Stimulated activated naive CD8-positive, alpha-beta T cell treated with anti-CD3 and anti-CD28 coated beads, Interleukin-15, Interleukin-2, amounts not matched to agents 100 ng/mL and 50 ng/mL, for 24 hours (primary cell): ENCODE data around the gene IFNGR2.
"Not testable (repeated sequence)": the region's sequence is repeated elsewhere in the genome, so short reads cannot be mapped to it uniquely, and the experiment has no call there.

Experiments
- H3K27ac Mint-ChIP-seq: one replicate; pipeline ENCODE4 v1.8.0; 2021; ENCODE audit warnings: mild to moderate bottlenecking, mixed read lengths
- H3K27me3 Mint-ChIP-seq: one replicate; pipeline ENCODE4 v1.8.0; 2021; ENCODE audit warnings: mixed read lengths
- H3K36me3 Mint-ChIP-seq: one replicate; pipeline ENCODE4 v1.8.0; 2021; ENCODE audit warnings: low read depth, mixed read lengths
- H3K4me1 Mint-ChIP-seq: one replicate; pipeline ENCODE4 v1.8.0; 2021; ENCODE audit warnings: low read depth, mixed read lengths
- H3K4me3 Mint-ChIP-seq: one replicate; pipeline ENCODE4 v1.8.0; 2021; ENCODE audit warnings: mild to moderate bottlenecking, mixed read lengths
- H3K9me3 Mint-ChIP-seq: one replicate; pipeline ENCODE4 v1.8.0; 2021; ENCODE audit warnings: mixed read lengths

Gene IFNGR2

DNA sequence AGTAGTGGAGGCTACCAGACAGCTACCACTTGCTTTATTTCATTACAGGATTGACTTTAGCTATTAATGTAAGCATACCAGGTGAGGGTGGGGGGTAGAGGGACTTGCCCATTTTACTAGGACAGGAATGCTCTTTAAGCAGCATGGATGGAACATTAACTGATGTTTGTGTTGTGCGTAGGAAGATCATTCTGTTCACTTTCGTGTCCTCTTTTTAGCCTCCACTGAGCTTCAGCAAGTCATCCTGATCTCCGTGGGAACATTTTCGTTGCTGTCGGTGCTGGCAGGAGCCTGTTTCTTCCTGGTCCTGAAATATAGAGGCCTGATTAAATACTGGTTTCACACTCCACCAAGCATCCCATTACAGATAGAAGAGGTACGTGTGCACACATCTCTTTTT is 29.3 kb downstream of the IFNGR2 start:
- Mint-ChIP-seq H3K9me3 (no peaks in the 10 kb centered on the region), H3K4me3 (no peak overlapping the region), H3K4me1 (peaks cover 33% of the 10 kb centered on the region), H3K36me3 (peaks cover 51% of the 10 kb centered on the region), H3K27me3 (no peaks in the 10 kb centered on the region), H3K27ac (no peak overlapping the region)

DNA sequence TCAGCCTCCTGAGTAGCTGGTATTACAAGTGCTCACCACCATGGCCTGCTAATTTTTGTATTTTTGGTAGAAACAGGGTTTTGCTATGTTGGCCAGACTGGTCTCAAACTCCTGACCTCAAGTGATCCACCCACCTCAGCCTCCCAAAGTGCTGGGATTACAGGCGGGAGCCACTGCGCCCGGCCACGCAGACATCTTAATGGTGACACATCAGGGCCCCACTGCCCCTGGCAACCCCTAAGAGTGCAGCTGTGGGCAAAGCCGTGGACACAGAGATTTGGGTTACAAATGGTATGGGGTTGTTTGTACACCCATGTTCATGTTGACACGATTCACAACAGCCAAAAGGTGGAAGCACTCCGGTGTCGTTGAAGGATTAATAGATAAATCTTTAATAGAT is 29.8 kb downstream of the IFNGR2 start:
- Mint-ChIP-seq H3K36me3 (peaks cover 55% of the 10 kb centered on the region), H3K4me3 (no peak overlapping the region), H3K27me3 (no peaks in the 10 kb centered on the region), H3K4me1 (peaks cover 33% of the 10 kb centered on the region), H3K27ac (peak overlapping the region; percentile 76), H3K9me3 (no peaks in the 10 kb centered on the region)

DNA sequence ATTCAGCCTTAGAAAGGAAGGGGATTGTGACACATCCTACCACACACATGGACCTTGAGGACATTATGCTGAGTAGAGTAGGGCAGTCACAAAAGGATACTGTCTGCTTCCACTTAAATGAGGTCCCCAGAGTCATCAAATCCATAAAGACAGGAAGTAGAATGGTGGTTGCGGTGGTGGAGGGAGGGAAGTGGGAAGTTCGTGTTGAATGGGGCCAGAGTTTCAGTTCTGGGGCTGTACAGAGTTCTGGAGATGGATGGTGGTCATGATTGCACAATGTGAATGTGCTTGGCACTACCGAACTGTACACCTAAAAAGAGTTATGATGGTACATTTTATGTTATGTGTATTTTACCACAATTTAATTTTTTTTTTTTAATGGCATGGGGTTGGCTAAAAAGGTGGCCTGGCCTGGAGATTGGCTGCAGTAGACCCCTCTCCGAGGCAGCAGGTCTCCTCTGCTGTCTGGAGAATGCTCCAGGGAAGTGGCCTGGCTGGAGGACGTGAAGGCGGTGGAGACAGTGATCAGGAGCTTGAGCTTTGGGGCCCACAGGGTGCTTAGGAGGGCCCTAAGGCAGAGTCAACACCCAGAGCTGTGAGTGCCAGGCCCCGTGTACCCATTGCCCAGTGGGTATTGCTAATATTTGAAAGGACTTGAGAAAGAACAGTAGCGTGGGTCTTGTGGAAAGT is 30.4 kb downstream of the IFNGR2 start:
- peaks cover 33% of the 10 kb centered on the region for H3K4me1 Mint-ChIP-seq
- H3K9me3 Mint-ChIP-seq = no peaks in the 10 kb centered on the region
- peak overlapping the region; percentile 76 for H3K27ac Mint-ChIP-seq
- H3K27me3 Mint-ChIP-seq = no peaks in the 10 kb centered on the region
- H3K4me3 Mint-ChIP-seq = no peak overlapping the region
- H3K36me3 Mint-ChIP-seq = peaks cover 57% of the 10 kb centered on the region

DNA sequence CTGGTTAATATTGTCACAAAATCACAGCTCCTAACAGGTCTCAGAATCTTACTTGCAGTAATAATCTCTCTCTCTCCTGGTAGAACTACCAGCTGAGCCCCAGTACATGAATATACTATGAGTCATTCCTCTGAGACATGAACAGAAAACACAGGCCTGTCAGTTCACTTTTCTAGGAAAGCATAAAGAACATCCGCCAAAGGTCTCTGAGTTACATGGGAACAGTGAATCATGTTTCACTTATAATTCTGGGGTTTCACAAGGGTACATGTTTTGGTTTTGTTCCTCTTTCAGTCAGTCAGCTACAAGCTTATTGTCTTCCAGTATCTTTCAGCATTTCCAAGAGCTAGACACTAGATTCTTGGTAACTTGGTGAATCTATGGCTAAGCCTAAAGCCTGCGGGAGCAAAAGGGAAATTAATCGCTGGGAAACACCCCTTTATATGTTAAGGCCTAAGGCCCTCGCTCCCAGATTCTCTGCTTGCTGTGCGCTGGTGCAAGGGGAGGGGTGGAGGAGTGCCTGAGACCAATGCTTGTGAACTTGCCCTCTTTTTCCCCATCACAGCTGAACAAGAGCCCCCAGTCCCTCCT is 31.7 kb downstream of the IFNGR2 start:
- H3K27me3 Mint-ChIP-seq = no peaks in the 10 kb centered on the region
- H3K36me3 Mint-ChIP-seq = peaks cover 62% of the 10 kb centered on the region
- H3K9me3 Mint-ChIP-seq = no peaks in the 10 kb centered on the region
- H3K4me1 Mint-ChIP-seq = peaks cover 33% of the 10 kb centered on the region
- peak overlapping the region; percentile 86 for H3K27ac Mint-ChIP-seq
- peak overlapping the region; percentile 21 for H3K4me3 Mint-ChIP-seq

DNA sequence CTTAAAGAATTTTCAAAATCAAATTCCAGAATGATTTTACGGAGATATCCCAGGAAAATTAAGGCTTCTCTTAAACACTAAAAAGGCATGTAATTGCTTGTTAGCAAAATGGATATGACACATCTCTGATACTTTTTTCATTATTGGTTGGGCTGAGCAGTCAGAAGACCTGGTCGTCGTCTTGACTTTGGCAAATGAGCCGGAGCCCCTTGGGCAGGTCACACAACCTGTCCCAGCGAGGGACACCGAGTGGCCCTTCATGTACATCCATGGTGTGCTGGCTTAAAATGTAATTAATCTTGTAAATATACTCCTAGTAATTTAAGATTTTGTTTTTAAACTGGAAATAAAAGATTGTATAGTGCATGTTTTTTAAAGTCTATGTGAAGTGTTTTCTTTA is 33.9 kb downstream of the IFNGR2 start:
- Mint-ChIP-seq H3K27ac (no peak overlapping the region), H3K36me3 (peaks cover 51% of the 10 kb centered on the region), H3K27me3 (no peaks in the 10 kb centered on the region), H3K4me3 (no peak overlapping the region), H3K4me1 (peaks cover 36% of the 10 kb centered on the region), H3K9me3 (no peaks in the 10 kb centered on the region)

DNA sequence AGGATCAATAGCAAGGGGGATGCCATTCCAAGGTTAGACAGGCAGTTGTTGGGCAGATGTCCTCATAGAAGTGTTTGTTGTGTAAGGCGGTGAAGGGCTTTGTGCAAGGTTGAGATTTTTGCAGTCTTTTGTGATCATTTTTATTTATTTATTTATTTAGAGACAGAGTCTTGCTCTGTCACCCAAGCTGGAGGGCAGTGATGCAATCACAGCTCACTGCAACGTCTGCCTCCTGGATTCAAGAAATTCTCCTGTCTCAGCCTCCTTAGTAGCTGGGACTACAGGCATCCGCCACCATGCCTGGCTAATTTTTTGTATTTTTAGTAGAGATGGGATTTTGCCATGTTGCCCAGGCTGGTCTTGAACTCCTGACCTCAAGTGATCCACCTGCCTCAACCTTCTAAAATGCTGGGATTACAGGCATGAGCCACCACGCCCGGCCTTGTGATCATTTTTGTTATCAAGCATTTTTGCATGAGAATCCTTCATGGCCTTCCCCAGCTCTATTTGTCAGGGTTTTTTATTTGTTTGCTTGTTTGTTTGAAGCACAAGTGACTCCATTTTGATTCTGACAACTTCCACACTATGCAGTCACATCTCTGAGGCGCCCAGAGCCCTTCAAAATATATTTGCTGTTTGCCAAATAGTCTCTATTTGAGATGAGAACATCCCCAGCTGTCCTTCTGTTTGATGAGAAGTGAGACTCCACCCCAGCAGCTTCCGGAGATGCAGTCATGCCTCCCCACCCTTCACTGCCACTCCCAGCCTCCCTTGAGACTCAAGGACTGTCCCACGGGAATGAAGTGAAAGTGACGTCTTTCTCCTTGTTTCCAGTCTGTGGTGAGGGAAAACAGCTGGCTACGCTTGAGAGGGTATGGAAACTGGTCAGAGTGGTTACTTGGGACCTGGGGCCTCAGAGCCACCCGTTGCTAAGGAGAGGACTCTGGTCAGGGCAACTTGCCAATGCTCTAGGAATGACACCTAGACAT is 38.6 kb downstream of the IFNGR2 start:
- H3K27ac Mint-ChIP-seq = no peak overlapping the region
- H3K9me3 Mint-ChIP-seq = no peaks in the 10 kb centered on the region
- H3K36me3 Mint-ChIP-seq = peaks cover 18% of the 10 kb centered on the region
- peaks cover 19% of the 10 kb centered on the region for H3K4me1 Mint-ChIP-seq
- H3K4me3 Mint-ChIP-seq = no peak overlapping the region
- no peaks in the 10 kb centered on the region for H3K27me3 Mint-ChIP-seq

DNA sequence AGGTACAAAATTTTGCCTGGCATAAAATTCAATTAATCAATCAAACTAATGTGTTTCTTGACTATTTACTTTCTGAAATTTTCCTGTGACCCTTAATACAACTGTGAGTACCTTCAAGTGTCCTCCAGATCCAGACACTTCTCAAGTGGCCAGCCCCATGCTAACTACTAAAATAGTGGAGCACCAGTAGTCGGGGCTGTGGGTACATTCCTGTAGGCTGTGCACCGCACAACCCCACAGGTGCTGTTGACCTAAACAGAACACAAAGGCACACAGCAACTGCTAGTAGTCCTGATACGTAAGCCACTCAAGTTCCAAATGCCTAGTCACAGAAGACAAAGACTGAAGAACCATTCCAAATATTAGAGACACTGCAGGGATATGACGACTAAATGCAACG is 40.0 kb downstream of the IFNGR2 start:
- H3K36me3 Mint-ChIP-seq = peaks cover 5% of the 10 kb centered on the region
- no peak overlapping the region for H3K4me3 Mint-ChIP-seq
- H3K9me3 Mint-ChIP-seq = no peaks in the 10 kb centered on the region
- no peaks in the 10 kb centered on the region for H3K27me3 Mint-ChIP-seq
- H3K4me1 Mint-ChIP-seq = peaks cover 19% of the 10 kb centered on the region
- no peak overlapping the region for H3K27ac Mint-ChIP-seq

DNA sequence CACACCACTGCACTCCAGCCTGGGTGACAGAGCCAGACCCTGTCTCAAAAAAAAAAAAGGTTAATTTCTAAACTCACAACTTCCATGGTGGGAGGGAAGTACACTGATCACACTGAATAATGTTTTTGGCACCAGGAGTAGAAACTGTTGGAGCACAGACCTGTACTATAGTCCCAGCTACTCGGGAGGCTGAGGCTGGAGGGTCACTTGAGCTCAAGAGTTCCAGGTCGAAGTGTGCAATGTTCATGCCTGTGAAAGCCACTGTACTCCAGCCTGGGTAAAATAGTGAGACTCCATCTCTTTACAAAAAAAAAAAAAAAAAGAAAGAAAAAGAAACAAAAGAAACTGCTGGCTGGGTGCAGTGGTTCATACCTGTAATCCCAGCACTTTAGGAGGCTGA is 41.3 kb downstream of the IFNGR2 start:
- H3K27me3 Mint-ChIP-seq = no peaks in the 10 kb centered on the region
- H3K4me1 Mint-ChIP-seq = peaks cover 19% of the 10 kb centered on the region
- no peaks in the 10 kb centered on the region for H3K36me3 Mint-ChIP-seq
- H3K4me3 Mint-ChIP-seq = no peak overlapping the region
- H3K9me3 Mint-ChIP-seq = no peaks in the 10 kb centered on the region
- H3K27ac Mint-ChIP-seq = no peak overlapping the region

DNA sequence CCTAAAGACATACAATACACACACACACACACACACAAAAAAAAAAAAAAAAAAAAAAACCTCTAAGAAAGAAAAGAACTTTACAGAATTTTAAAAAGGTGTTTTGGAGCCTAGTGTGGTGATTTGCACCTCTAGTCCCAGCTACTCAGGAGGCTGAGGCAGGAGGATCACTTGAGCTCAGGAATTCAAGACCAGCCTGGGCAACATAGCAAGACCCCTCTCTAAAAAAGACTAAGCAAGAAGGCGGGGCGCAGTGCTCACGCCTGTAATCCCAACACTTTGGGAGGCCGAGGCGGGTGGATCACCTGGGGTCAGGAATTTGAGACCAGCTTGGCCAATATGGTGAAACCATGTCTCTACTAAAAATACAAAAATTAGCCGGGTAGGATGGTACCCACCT is 43.4 kb downstream of the IFNGR2 start:
- not testable (repeated sequence) for H3K27me3 Mint-ChIP-seq, H3K4me3 Mint-ChIP-seq, H3K27ac Mint-ChIP-seq, H3K9me3 Mint-ChIP-seq, H3K36me3 Mint-ChIP-seq
- peaks cover 19% of the 10 kb centered on the region for H3K4me1 Mint-ChIP-seq

DNA sequence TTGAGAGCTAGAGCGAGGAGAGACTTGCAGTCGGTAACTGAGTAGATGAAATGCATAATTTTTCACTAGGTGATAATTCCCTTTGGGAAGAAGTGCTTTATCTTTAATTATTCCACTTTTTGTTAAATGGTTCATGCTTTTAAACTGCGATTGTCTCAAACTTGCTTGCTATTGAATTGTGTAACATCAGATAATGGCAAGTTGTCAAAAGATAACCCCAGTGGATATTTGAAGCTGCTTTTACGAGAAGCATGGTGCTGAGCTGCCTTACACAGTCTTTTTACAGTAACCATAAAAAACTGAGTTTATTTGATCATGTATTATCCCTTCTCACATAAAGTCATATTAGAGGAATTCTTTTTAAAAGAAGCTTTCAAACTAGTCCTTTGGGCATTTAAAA is 46.4 kb downstream of the IFNGR2 start:
- no peaks in the 10 kb centered on the region for H3K9me3 Mint-ChIP-seq
- peaks cover 8% of the 10 kb centered on the region for H3K4me1 Mint-ChIP-seq
- H3K36me3 Mint-ChIP-seq = peaks cover 4% of the 10 kb centered on the region
- H3K27me3 Mint-ChIP-seq = no peaks in the 10 kb centered on the region
- H3K4me3 Mint-ChIP-seq = no peak overlapping the region
- H3K27ac Mint-ChIP-seq = no peak overlapping the region

DNA sequence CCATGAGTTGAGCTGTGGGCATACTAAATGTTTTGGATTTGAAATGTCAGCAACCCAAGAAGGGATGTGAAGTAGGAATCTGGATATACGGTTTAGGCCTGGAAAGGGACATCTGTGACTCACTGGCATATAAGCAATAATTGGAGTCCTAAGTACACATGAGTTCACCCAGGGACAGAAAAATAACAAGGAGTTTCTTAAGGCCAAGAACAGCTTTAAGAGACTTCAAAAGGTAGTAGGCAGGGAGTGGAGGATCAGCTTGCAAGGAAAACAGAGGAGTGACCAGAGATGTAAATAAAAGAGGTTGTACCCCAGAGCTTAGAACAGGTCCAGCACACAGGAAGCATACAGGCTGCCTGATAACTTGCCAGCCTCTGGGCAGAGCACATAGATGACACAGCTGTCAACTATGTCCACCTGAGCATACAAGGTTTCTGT is 48.4 kb downstream of the IFNGR2 start:
- no peak overlapping the region for H3K4me3 Mint-ChIP-seq
- peaks cover 4% of the 10 kb centered on the region for H3K4me1 Mint-ChIP-seq
- no peaks in the 10 kb centered on the region for H3K9me3 Mint-ChIP-seq
- H3K27me3 Mint-ChIP-seq = no peaks in the 10 kb centered on the region
- no peak overlapping the region for H3K27ac Mint-ChIP-seq
- H3K36me3 Mint-ChIP-seq = peaks cover 4% of the 10 kb centered on the region

DNA sequence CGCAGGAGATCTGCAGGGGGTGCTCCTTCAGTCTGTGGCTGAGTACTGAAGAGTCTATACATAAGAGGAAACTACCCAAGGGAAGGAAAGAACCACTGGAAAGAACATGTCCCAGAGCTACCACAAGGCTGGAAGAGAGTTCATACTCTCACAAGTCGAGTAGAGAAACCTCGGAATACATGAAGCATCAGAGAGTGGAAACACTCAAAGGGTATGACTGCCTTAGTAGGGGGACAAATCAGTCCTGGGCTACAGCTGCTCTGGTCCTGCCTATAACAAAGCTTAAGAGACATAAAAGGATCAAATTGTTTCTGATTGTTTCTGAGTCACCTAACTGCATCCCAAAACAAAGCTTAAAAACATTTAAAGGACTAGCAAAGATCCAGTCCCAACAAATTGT is 49.1 kb downstream of the IFNGR2 start:
- Mint-ChIP-seq H3K27me3 (no peaks in the 10 kb centered on the region), H3K4me3 (no peak overlapping the region), H3K4me1 (peaks cover 4% of the 10 kb centered on the region), H3K36me3 (peaks cover 4% of the 10 kb centered on the region), H3K27ac (no peak overlapping the region), H3K9me3 (no peaks in the 10 kb centered on the region)

DNA sequence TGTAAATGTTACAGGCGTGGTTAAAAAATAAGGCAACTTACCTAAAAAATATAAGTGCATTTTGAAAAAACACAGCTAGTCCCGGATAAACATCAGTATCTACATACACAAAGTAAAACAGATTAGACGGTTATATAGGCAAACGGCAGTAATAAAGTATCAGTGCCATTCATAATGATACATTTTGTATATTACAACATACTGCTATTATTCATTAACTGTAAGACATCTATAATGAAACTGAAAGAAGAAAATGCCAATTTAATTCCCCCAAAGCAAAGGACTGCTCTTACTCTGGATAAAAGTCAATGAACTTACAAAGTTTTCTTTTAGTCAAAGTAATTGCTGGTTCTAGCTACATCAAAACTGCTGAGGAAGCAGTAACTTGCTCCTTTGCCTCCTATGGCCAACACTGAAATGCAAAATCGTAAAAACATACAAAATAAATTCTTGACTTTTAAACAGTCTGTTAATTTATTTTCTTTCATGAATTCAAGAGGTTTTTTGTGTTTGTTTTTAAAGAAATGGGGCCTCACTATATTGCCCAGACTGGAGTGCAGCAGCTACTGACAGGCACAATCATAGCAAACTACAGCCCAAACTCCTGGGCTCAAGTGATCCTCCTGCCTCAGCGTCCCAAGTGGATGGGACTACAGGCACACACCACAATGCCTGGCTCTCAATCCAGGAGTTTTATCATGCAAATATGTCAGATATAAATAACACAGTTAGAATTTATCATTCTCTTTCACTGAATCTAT is 52.7 kb downstream of the IFNGR2 start:
- H3K36me3 Mint-ChIP-seq = peaks cover 8% of the 10 kb centered on the region
- H3K4me1 Mint-ChIP-seq = peaks cover 4% of the 10 kb centered on the region
- H3K27ac Mint-ChIP-seq = no peak overlapping the region
- H3K4me3 Mint-ChIP-seq = no peak overlapping the region
- no peaks in the 10 kb centered on the region for H3K9me3 Mint-ChIP-seq
- no peaks in the 10 kb centered on the region for H3K27me3 Mint-ChIP-seq

DNA sequence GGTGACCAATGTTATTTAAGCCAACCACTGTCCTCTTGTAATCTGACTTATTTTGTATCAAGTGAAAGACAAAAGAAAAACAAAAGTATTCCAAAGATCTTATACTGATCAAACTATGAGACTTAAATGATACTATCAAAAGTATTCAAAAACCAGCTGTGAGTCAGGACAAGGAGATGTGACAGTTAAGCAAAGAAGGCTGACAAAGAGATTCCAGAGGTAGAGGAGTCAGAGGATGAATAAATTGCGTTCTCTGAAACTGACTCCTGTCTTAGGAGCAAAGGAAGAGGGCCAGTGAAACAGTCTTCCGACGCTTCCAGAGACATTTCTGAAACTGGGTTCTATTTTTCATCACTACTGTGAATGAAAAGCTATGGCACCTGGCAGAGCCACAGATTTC is 55.6 kb downstream of the IFNGR2 start:
- H3K4me1 Mint-ChIP-seq = no peaks in the 10 kb centered on the region
- H3K27me3 Mint-ChIP-seq = no peaks in the 10 kb centered on the region
- no peak overlapping the region for H3K4me3 Mint-ChIP-seq
- peaks cover 8% of the 10 kb centered on the region for H3K36me3 Mint-ChIP-seq
- H3K9me3 Mint-ChIP-seq = no peaks in the 10 kb centered on the region
- H3K27ac Mint-ChIP-seq = no peak overlapping the region
